ENCODE data around the gene MMAA. TPM values are rescaled to one million over a fixed set of nuclear protein-coding genes. Genes with fewer than 3 reads are reported as not detected.
A peak's percentile ranks its signal among the peaks of the same experiment; 100 is the strongest.
"Not testable (repeated sequence)": the region's sequence is repeated elsewhere in the genome, so short reads cannot be mapped to it uniquely, and the experiment has no call there.

Gene MMAA
- total RNA-seq (ENCODE audit: unreplicated experiment): 3.5 TPM
- long read RNA-seq, partial matches to known transcripts: 1 of 1 reads
- long read RNA-seq, other reads (novel, unspliced or antisense): 0 of 1 reads

DNA sequence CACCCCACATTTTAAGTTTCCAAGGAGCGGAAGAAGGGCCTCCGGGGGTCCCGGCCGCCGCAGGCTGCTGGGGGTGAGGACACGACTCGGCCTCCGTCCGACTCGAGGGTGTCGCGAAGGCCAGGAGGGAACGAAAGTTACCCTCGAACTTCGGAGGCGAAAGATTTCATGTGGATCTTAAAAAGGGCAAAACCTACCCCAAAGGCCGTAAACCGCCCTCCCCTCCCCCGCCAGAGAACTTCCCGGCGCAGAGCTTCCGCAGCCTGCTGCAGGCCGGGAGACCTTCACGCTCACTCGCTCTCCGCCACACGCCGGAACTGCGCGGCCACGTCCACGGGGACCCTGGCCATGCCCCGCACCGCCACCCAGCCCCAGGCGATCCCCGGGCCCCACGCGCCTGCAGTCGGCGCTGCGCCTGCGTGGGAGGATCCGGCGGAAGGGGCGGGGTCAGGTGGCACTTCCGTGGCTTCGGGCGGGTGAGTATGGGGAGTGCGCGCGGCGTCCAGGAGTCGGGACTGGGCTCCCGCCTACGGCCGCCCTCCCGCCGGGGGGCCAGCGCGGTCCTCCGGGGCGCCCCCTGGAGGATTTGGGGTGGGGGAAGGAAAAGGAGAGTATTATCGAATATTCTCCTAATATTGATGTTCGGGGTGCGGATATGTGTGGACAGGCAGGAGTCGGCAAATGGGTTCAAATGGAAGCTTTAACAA lies at the start of gene MMAA:
MMAA (plus strand) TSS at position 454 of the 707 bp plus-strand sequence. CDS start 19,755 bp downstream, outside the sequence.
- Mint-ChIP-seq H3K4me1 (ENCODE audit: low read depth, unreplicated experiment) (peaks cover 2% of the 10 kb centered on the region), H3K9me3 (ENCODE audit: unreplicated experiment) (peaks cover 2% of the 10 kb centered on the region), H3K36me3 (ENCODE audit: unreplicated experiment) (peaks cover 4% of the 10 kb centered on the region), H3K27me3 (ENCODE audit: unreplicated experiment) (peaks cover 3% of the 10 kb centered on the region), H3K27ac (ENCODE audit: unreplicated experiment) (peak within 1 kb of the TSS; percentile 79), H3K4me3 (ENCODE audit: unreplicated experiment) (peak within 1 kb of the TSS; percentile 93)
- TF ChIP-seq, protein P1, sequence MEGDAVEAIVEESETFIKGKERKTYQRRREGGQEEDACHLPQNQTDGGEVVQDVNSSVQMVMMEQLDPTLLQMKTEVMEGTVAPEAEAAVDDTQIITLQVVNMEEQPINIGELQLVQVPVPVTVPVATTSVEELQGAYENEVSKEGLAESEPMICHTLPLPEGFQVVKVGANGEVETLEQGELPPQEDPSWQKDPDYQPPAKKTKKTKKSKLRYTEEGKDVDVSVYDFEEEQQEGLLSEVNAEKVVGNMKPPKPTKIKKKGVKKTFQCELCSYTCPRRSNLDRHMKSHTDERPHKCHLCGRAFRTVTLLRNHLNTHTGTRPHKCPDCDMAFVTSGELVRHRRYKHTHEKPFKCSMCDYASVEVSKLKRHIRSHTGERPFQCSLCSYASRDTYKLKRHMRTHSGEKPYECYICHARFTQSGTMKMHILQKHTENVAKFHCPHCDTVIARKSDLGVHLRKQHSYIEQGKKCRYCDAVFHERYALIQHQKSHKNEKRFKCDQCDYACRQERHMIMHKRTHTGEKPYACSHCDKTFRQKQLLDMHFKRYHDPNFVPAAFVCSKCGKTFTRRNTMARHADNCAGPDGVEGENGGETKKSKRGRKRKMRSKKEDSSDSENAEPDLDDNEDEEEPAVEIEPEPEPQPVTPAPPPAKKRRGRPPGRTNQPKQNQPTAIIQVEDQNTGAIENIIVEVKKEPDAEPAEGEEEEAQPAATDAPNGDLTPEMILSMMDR (IDR thresholded peaks at IDR 0.05; ENCODE audit: partially characterized antibody, unreplicated experiment): peak; percentile 71
- peak; percentile 97 for DNase-seq

DNA sequence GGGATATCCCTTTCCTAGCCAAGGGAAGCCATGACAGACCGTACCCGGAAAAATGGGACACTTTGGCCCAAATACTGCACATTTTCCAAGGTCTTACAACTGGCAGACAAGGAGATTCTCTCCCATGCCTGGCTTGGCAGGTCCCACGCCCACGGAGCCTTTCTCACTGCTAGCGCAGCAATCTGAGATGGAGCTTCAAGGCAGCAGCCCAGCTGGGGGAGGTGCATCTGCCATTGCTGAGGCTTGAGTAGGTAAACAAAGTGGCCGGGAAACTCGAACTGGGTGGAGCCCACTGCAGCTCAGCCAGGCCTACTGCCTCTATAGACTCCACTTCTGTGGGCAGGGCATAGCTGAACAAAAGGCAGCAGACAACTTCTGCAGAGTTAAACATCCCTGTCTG lies 44.6 kb upstream of the MMAA start:
- H3K36me3 Mint-ChIP-seq (ENCODE audit: unreplicated experiment); DNase-seq; H3K4me1 Mint-ChIP-seq (ENCODE audit: low read depth, unreplicated experiment); H3K27me3 Mint-ChIP-seq (ENCODE audit: unreplicated experiment); H3K9me3 Mint-ChIP-seq (ENCODE audit: unreplicated experiment); H3K27ac Mint-ChIP-seq (ENCODE audit: unreplicated experiment); H3K4me3 Mint-ChIP-seq (ENCODE audit: unreplicated experiment): not testable (repeated sequence)

DNA sequence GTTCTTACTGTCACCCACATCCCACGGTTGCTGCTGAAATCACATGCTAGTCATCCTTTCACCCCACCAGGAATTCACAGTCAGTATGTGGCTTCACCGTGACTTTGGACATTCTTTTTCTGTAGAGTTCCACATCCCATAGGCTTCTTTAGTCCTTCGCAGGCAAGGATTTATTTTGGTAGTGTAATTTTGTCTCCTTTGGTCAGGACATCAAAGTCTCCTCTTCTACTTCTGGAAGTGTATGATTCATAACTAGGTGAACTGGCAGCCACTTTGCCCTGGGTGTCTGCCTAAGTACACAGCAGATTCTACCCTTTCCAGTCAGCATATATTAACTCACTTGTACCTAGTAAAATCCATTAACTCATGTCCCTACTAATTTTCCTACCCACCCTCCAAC lies 38.3 kb upstream of the MMAA start:
- Mint-ChIP-seq H3K27ac (ENCODE audit: unreplicated experiment) (no peak overlapping the region), H3K4me1 (ENCODE audit: low read depth, unreplicated experiment) (no peaks in the 10 kb centered on the region), H3K27me3 (ENCODE audit: unreplicated experiment) (peaks cover 2% of the 10 kb centered on the region), H3K9me3 (ENCODE audit: unreplicated experiment) (no peaks in the 10 kb centered on the region), H3K36me3 (ENCODE audit: unreplicated experiment) (no peaks in the 10 kb centered on the region), H3K4me3 (ENCODE audit: unreplicated experiment) (no peak overlapping the region)
- DNase-seq: no peak
- TF ChIP-seq, protein P1 (IDR thresholded peaks at IDR 0.05; ENCODE audit: partially characterized antibody, unreplicated experiment): no peak

DNA sequence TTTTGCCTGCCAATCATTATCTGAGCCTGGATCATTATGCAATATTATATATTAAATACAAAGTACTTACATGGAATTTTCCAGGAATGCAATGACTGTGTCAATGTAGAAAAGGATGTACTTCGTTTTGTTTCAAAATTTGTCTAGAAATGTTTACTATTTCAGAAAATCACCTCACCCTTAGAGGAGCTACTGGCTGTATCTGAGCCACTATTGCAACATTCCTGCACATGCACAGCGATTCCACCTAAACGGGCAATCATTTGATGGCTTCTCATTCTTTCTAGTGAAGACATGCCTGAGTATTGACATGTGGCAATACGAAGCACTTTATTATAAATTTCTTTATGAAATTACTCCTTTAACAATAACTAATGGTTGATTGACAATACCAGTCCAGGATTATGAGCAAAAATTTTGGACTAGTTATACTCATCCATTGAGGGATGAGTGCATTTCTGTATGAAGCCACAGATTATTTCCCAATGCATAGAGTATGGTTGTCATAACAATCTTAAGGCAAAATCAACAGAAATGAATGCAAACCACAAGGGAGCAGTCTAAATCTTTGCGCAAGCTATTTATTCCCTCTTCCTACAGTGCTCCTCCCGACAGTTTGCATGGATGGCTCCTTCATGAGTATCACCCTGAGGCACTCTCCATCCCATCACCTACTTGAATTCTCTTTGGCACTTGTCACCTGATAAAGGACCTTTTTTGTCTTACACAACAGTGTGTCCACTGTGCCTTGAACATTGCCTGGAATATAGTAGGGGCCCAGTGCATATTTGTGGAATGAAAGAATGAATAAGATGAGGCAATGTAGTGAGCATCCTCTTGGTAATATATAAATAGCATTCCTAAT lies 35.8 kb upstream of the MMAA start:
- Mint-ChIP-seq H3K27ac (ENCODE audit: unreplicated experiment) (no peak overlapping the region), H3K36me3 (ENCODE audit: unreplicated experiment) (no peaks in the 10 kb centered on the region)

DNA sequence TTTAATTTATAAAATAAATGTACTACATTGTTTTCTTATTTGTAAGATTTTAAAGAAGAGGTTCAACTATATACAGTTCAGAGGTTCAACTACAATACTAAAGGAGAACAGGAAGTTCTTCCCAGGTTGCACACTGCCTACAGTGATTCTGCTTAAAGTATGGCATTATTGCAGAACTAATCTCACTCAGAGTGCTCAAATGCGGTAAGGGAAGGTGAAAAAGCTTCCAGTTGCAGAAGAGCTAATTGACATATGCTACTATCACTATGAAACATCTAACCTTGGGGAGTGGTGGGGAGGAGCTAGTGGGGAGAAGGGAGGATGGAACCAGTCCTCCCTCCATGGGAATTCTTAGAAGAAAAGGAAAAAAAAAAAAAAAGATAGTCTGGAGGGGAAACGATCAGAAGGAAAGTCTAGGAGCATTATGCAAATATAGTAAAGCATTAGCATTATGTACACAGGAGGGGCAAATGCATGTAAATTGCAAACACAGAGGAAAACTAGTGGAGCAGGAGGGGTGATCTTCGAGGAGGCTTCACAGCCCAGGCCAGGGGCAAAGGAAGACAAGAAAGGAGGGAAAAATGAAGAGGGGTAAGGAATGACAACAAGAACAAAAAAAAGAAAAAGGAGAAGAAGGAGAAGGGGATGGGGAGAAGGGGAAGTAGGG lies 32.0 kb upstream of the MMAA start:
- no peak overlapping the region for H3K27ac Mint-ChIP-seq (ENCODE audit: unreplicated experiment)

More for the DNA sequence above, 35.8 kb upstream of the MMAA start:
- no peak for DNase-seq
- Mint-ChIP-seq H3K4me1 (ENCODE audit: low read depth, unreplicated experiment) (no peaks in the 10 kb centered on the region), H3K9me3 (ENCODE audit: unreplicated experiment) (no peaks in the 10 kb centered on the region), H3K27me3 (ENCODE audit: unreplicated experiment) (peaks cover 2% of the 10 kb centered on the region), H3K4me3 (ENCODE audit: unreplicated experiment) (no peak overlapping the region)
- TF ChIP-seq, protein P1 (IDR thresholded peaks at IDR 0.05; ENCODE audit: partially characterized antibody, unreplicated experiment): no peak

DNA sequence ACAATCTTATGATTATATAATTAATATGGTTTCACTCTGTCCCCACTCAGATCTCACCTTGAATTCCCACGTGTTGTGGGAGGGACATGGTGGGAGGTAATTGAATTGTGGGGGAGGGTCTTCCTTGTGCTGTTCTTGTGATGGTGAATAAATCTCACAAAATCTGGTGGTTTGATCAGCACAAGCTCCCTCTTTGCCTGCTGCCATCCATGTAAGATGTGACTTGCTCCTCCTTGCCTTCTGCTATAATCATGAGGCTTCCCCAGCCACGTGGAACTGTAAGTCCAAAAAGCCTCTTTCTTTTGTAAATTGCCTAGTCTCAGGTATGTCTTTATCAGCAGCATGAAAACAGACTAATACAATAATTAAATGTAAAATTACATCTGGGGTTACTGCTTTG lies 29.8 kb upstream of the MMAA start:
- not testable (repeated sequence) for DNase-seq; H3K4me1 Mint-ChIP-seq (ENCODE audit: low read depth, unreplicated experiment); H3K4me3 Mint-ChIP-seq (ENCODE audit: unreplicated experiment); H3K9me3 Mint-ChIP-seq (ENCODE audit: unreplicated experiment); H3K36me3 Mint-ChIP-seq (ENCODE audit: unreplicated experiment); H3K27me3 Mint-ChIP-seq (ENCODE audit: unreplicated experiment); H3K27ac Mint-ChIP-seq (ENCODE audit: unreplicated experiment)

More for the DNA sequence above, 32.0 kb upstream of the MMAA start:
- no peak for DNase-seq
- TF ChIP-seq, protein P1 (IDR thresholded peaks at IDR 0.05; ENCODE audit: partially characterized antibody, unreplicated experiment): no peak
- Mint-ChIP-seq H3K27me3 (ENCODE audit: unreplicated experiment) (peaks cover 2% of the 10 kb centered on the region), H3K36me3 (ENCODE audit: unreplicated experiment) (no peaks in the 10 kb centered on the region), H3K4me3 (ENCODE audit: unreplicated experiment) (no peak overlapping the region), H3K4me1 (ENCODE audit: low read depth, unreplicated experiment) (no peaks in the 10 kb centered on the region), H3K9me3 (ENCODE audit: unreplicated experiment) (no peaks in the 10 kb centered on the region)

Measured in glutamatergic neuron (in vitro differentiated cells).